ENCODE measurements around the gene VPS11. TPM values are rescaled to one million over a fixed set of nuclear protein-coding genes. Genes with fewer than 3 reads are reported as not detected.
A peak's percentile ranks its signal among the peaks of the same experiment; 100 is the strongest.

Gene VPS11
- total RNA-seq, 2 experiments from 2014 or later, result 23.3 to 32.2 TPM

- TF ChIP-seq EZH2phosphoT487 (IDR thresholded peaks at IDR 0.05; ENCODE audit: borderline replicate concordance, low read depth, low read length), result no peak
- TF ChIP-seq CTCF (conservative IDR thresholded peaks at IDR 0.05; ENCODE audit: low read length), result no peak
- intact Hi-C loops (cut with micrococcal nuclease; ENCODE audit: unreplicated experiment), result no loop called here
- ChIA-PET POLR2A (interaction anchor here (1.3 kb wide), 1 partner anchor 9 kb away, joined by 6 read pairs; no protein-coding TSS in a partner anchor), CTCF (ENCODE audit: unreplicated experiment) (no interaction called here)
- Histone ChIP-seq H3K9me2 (ENCODE audit: insufficient read depth, low read length) (no peaks in the 10 kb centered on the region), H3K4me2 (ENCODE audit: low read length) (no peak overlapping the region), H3K36me3 (ENCODE audit: insufficient read depth, low read length) (peaks cover 94% of the 10 kb centered on the region), H3K9me3 (ENCODE audit: low read length) (no peaks in the 10 kb centered on the region), H4K20me1 (ENCODE audit: insufficient read depth, low read length) (no peaks in the 10 kb centered on the region), H3K27ac (ENCODE audit: low read depth, low read length, poor library complexity, severe bottlenecking) (no peak overlapping the region), H3K4me3 (ENCODE audit: low read depth, low read length, poor library complexity, severe bottlenecking) (no peak overlapping the region), H3K79me2 (ENCODE audit: insufficient read depth, low read depth, low read length) (no peaks in the 10 kb centered on the region), H3K4me1 (ENCODE audit: insufficient read depth, low read length, poor library complexity, severe bottlenecking) (no peaks in the 10 kb centered on the region), H2AFZ (ENCODE audit: low read length) (no peak overlapping the region)
- no peak for DNase-seq (ENCODE audit: low spot score)
- BruUV-seq (replicated peaks), result no TSS peak
These were observed 18.5 kb upstream of the VPS11 start for GRCh38 chr11:119049081-119049480.

GRCh38 chr11:119051440-119052162, 16.0 kb upstream of the VPS11 start:
- ChIA-PET CTCF (ENCODE audit: unreplicated experiment) (interaction anchor here (0.6 kb wide), 1 partner anchor 175 kb away, joined by 3 read pairs; no protein-coding TSS in a partner anchor), POLR2A (interaction anchor here (1.1 kb wide), 1 partner anchor 16 kb away, joined by 3 read pairs; no protein-coding TSS in a partner anchor)
- H4K20me1 ChIP-seq (ENCODE audit: insufficient read depth, low read length), result no peaks in the 10 kb centered on the region
- no peak overlapping the region for H3K4me2 ChIP-seq (ENCODE audit: low read length)
- no peak overlapping the region for H3K27ac ChIP-seq (ENCODE audit: low read depth, low read length, poor library complexity, severe bottlenecking)
- DNase-seq (ENCODE audit: low spot score), result no peak
- H3K9me3 ChIP-seq (ENCODE audit: low read length), result no peaks in the 10 kb centered on the region
- H3K36me3 ChIP-seq (ENCODE audit: insufficient read depth, low read length), result peaks cover 92% of the 10 kb centered on the region
- TF ChIP-seq CTCF (conservative IDR thresholded peaks at IDR 0.05; ENCODE audit: low read length), result no peak
- TSS peak; percentile 46 for BruUV-seq (replicated peaks)
- H3K9me2 ChIP-seq (ENCODE audit: insufficient read depth, low read length), result no peaks in the 10 kb centered on the region
- intact Hi-C loops (cut with micrococcal nuclease; ENCODE audit: unreplicated experiment), result no loop called here
- no peak overlapping the region for H2AFZ ChIP-seq (ENCODE audit: low read length)
- H3K4me3 ChIP-seq (ENCODE audit: low read depth, low read length, poor library complexity, severe bottlenecking), result no peak overlapping the region
- peaks cover 14% of the 10 kb centered on the region for H3K79me2 ChIP-seq (ENCODE audit: insufficient read depth, low read depth, low read length)
- peaks cover 6% of the 10 kb centered on the region for H3K4me1 ChIP-seq (ENCODE audit: insufficient read depth, low read length, poor library complexity, severe bottlenecking)

- no peak overlapping the region for H3K4me2 ChIP-seq (ENCODE audit: low read length)
- H3K4me1 ChIP-seq (ENCODE audit: insufficient read depth, low read length, poor library complexity, severe bottlenecking), result peaks cover 6% of the 10 kb centered on the region
- intact Hi-C loops (cut with micrococcal nuclease; ENCODE audit: unreplicated experiment), result no loop called here
- H3K4me3 ChIP-seq (ENCODE audit: low read depth, low read length, poor library complexity, severe bottlenecking), result no peak overlapping the region
- no peaks in the 10 kb centered on the region for H3K9me3 ChIP-seq (ENCODE audit: low read length)
- H3K36me3 ChIP-seq (ENCODE audit: insufficient read depth, low read length), result peaks cover 85% of the 10 kb centered on the region
- no peak for DNase-seq (ENCODE audit: low spot score)
- peaks cover 15% of the 10 kb centered on the region for H3K79me2 ChIP-seq (ENCODE audit: insufficient read depth, low read depth, low read length)
- BruUV-seq (replicated peaks), result no TSS peak
- TF ChIP-seq EZH2phosphoT487 (IDR thresholded peaks at IDR 0.05; ENCODE audit: borderline replicate concordance, low read depth, low read length), result no peak
- H4K20me1 ChIP-seq (ENCODE audit: insufficient read depth, low read length), result no peaks in the 10 kb centered on the region
- H3K9me2 ChIP-seq (ENCODE audit: insufficient read depth, low read length), result no peaks in the 10 kb centered on the region
- ChIA-PET CTCF (ENCODE audit: unreplicated experiment) (no interaction called here), POLR2A (interaction anchor here (0.5 kb wide), 1 partner anchor 101 kb away, joined by 3 read pairs; no protein-coding TSS in a partner anchor)
- H3K27ac ChIP-seq (ENCODE audit: low read depth, low read length, poor library complexity, severe bottlenecking), result no peak overlapping the region
- no peak overlapping the region for H2AFZ ChIP-seq (ENCODE audit: low read length)
These were observed 15.3 kb upstream of the VPS11 start for GRCh38 chr11:119052163-119052814.

Measured in OCI-LY7 (cell line).